Measurements from ENCODE around the gene ZMIZ1.

ZMIZ1 gene

DNA sequence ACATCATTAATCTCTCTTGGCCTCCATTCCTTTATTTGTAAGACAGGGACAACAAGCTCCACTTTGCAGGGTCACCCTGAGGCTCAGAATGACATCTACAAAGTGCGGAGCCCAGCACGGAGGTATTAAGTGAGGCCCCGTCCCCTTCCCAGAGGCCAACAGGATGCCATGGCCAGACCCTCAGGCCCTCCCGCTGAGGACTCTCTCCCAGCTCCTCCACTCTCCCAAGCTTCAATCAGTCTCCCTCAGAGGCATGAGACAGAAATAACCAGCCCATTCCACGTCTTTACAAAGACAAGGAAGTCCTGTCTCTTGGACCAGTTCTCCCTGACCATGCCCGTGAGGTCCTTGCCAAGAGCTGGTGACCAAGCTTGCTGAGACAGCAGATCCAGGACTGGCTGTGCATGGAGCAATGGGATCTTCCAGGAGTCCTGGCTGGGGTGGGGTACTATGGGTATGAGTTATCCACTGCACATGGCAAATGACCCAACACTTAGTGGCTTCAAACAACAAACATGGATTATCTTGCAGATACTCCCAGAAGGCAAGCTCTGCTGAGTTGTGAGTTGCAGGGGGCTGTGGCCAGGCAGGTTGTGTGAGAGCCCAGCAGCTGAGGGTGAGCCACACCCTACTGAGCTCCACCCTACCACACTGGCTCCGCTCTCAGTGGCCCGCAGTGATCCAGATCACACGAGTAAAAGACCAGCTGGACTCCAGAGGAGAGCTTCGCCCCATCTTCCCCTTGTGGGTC, 274.2 kb downstream of the ZMIZ1 start:
- DNase-seq (ENCODE audit: insufficient read length, low spot score), result no peak
- no peak for FAIRE-seq

DNA sequence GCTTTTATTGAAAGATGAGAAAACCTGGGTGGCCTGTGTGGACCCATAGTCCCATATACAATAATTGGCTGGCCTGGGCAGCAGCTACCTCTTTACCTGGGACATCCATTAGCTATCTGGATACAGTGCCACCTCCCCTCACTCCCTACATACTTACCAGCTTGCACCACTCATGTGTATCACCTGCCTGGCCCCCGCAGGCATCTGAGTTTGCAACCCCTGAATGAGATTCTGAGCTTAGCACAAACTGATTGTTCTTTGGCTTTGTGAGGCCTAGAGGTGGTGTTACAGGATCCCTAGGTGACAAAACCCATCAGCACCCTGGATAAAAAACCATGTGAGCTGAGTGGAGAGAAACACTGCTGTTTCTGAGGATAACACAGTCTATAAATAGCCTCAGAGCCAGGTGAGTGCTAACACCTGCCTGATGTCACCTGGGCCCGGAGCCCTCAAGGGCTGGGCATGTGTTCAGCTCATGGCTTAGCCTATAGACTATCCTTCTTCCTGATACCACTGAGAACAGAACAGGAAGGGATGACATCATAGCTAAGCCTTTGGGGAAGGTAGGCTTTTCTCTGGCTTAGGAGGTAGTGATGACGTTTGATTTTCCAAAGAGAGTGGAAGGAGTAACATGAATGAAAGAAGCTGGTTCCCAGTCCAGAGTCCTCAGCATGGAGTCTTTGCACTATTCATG, 275.9 kb downstream of the ZMIZ1 start:
- FAIRE-seq (no peak), DNase-seq (ENCODE audit: insufficient read length, low spot score) (no peak)

DNA sequence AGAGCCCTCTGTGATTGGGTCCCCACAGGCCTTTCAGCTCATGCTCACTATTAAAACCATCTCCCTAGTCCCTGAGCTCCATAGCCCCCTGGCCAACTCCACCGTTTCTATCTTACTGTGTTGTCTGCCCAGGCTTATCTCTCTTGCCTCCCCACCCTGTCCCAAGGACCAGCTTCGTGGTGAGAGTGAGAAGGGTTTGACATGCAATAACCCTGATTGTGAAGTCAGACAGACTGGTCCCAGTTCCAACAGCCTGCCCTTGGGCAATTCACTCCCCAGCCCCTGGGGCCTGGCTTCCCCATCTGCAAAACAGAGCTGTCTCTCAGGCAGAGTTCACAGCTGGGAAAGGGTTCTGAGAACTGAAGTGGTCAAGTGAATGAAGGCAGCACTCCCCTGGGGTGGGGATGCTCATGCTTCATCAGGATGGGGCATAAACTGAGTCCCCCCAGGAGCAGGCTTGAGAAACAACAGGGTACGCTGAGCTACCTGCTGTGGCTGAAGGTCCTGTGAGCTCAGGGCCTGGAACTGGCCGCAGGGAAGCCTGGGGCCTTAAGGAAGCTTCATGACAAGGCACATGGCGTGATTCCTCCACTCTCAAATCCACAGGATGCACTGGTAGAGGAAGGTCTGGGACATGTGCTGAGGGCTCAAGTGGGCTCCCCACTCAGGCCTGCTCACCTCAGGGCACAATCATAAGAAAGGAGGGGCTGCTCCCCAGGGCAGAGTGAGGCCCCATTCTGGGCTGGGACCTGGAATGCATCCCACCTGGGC, 276.7 kb downstream of the ZMIZ1 start:
- no peak for DNase-seq (ENCODE audit: insufficient read length, low spot score)
- no peak for FAIRE-seq

DNA sequence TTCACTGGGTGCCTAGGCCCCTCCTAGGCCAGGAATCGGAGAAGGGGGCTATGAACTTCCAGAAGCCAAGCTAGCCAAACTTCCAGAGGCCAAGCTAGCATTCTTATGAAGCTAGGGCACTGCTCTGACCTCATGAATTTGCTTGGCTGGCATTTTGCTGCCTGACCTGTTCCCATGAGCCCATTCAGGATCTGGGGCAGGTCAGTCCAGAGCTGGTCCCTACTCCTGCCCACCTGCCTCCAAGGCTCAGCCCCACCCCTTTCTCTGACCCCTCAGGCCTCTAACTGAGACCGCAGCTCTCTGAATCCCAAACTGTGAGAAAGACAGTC, 277.2 kb downstream of the ZMIZ1 start:
- no peak for DNase-seq (ENCODE audit: insufficient read length, low spot score)
- no peak for FAIRE-seq

DNA sequence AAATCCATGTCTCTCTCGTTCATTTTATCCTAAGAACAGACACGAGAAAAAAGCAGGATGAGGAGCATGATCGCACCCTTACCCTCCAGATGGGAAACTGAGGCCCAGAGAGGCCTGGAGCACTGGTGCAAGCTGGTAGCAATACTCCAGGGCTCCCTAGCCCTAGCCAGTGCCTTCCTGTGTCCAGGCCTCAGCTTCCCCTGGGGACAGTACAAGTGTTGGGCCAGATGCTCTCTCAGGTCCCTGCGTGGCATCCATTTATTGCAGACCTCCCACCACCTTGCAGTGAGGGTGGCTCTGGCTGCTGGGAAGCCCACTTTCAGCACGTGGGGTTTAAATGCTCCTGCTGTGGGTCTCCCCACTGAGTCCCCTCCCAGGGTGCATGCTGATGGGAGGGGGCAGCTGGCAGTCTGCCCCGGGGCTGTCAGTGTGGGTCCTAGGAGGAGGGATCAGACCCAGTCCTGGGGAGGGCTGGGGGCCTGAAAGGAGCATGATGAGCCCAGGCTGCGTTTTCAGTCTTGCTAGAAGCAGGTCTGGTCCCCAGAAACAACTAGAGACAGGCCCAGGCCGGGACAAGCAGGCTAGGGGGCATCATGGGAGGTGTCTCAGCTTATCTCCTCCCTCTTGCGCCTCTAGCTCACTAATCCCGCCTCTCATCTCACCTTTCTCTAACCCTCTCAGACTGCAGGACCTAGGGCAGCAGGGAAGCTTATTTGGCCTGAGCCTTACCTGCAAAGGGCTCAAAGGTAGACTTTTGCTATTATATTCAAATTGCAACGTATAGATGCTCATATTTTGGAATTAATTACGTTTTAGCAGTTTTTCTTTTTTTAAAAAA, 277.8 kb downstream of the ZMIZ1 start:
- FAIRE-seq, result no peak
- no peak for DNase-seq (ENCODE audit: insufficient read length, low spot score)

DNA sequence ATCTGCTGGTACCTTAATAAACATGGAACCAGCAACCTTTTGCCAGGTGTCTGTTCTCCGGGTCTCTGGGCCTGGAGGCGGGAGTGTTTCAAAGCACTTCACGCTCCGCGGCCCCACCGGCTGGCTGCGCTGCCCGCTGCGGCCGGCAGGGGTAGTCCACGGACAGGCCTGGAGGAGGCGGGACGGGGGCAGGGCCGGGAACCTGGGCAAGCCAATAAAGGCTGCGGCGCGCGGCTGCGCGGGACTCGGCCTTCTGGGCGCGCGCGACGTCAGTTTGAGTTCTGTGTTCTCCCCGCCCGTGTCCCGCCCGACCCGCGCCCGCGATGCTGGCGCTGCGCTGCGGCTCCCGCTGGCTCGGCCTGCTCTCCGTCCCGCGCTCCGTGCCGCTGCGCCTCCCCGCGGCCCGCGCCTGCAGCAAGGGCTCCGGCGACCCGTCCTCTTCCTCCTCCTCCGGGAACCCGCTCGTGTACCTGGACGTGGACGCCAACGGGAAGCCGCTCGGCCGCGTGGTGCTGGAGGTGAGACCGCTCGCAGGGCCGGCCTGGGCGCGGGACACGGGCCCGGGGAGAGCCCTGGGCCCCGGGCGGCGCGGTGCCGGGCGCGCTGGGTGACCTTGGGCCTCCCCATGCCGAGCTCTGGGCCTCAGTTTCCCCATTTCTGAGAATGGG, 278.6 kb downstream of the ZMIZ1 start, which contains the start of gene PPIF:
PPIF (plus strand) TSS at position 244 of the 668 bp plus-strand sequence; CDS start at position 324, 80 bp downstream.
- FAIRE-seq (peak; percentile 69), DNase-seq (ENCODE audit: insufficient read length, low spot score) (peak; percentile 90)

DNA sequence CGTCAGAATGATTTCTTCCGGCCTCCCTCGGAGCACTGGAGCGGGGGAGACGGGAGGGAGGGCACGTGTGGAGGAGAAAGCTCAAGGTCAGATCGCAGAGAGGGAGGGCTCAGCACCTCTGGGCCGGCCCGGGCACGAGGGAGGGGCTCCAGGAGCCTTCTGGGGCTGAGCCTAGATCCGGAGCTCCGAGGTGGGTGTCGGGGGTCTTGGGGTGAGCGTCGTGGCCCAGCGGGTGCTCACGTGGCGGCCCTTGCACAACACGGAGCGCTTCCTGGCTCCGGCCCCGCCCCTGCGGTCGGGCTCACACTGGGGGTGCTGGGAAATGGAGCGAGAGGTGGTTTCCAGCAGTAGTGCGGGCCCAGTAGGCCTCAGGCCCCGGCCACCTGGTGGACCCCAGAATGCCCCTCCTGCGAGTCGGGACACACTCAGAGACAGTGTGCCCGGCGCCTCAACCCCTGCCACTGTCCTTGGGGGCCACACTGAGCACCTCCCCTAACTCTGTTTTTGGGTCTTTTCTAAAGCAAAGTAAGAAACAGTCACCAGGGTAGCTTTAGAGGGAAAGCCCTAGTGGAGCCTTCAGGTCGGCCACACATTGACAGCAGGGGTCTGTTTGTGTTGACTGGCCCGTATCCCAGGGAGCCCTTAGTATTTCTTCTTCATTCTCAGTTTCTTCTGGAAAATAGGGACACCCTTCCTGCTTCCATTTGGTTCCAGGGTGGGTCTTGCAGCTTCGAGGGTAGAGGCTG, 279.3 kb downstream of the ZMIZ1 start:
- DNase-seq (ENCODE audit: insufficient read length, low spot score), result peak; percentile 66
- no peak for FAIRE-seq

DNA sequence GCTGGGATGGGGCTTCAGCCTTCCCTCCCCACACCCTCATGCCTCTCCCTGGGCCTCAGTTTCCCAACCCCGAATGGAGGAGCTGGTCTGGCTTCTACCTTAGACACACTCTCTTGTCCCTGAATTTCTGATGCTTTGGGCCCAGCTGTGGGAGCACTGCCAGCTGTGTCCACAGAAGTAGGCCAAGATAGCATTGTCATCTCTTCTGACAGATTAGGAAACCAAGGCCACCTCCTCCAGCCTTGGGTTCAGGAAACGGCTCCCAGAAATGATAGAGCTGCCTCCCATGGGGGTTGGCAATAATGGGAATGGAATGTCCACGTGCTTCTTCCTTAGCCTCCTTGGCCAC, 279.8 kb downstream of the ZMIZ1 start:
- FAIRE-seq (no peak), DNase-seq (ENCODE audit: insufficient read length, low spot score) (no peak)

DNA sequence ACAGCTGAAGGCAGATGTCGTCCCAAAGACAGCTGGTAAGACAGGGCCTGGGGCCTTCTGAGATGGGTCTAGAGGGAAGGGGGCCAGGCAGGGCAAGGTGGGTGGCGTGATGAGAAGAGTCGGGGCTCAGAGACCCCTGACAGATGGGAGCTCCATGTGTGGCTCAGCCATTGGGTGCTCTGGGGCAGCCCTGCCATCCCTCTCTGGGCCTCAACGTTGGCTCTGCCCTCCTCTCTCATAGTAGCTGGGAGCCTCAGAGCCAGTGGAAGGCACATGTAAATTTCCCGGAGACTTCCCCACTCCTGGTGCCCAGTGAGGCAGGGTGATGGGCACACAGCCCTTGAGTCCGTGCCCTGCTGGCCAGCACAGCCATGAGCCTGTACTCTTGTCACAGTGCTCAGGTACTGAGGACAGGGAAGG, 280.3 kb downstream of the ZMIZ1 start:
- DNase-seq (ENCODE audit: insufficient read length, low spot score) (no peak), FAIRE-seq (no peak)

DNA sequence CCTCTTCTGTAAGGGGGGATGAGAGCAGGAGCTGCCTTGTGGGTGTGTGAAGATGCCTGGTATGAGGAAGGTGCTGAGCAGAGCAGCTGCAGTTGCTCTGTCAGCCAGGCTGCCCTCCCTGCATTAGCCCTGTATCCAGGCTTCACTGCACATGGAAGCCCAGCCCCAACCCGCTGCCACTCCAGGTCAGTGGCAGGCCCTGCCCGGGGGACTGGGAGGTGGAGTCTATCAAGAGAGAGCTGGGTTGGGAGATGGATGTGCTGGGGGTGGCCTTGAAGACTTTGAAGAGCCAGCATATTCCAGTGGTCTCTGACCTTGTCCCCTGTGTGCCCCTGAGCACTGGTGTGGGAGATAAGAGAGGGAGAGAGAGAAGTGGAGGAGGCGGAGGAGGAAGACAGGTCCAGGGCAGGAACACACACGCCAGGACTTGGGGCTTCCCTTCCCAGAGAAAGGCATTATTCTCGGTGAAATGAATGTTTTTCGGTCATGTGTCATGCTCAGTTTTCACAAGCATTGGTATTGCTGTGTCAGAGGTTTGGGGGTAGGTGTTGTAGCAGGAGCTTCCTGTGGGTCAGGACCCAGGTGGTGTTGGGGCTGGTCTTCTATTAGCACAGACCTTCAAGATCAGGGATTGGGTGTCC, 281.1 kb downstream of the ZMIZ1 start:
- no peak for FAIRE-seq

DNA sequence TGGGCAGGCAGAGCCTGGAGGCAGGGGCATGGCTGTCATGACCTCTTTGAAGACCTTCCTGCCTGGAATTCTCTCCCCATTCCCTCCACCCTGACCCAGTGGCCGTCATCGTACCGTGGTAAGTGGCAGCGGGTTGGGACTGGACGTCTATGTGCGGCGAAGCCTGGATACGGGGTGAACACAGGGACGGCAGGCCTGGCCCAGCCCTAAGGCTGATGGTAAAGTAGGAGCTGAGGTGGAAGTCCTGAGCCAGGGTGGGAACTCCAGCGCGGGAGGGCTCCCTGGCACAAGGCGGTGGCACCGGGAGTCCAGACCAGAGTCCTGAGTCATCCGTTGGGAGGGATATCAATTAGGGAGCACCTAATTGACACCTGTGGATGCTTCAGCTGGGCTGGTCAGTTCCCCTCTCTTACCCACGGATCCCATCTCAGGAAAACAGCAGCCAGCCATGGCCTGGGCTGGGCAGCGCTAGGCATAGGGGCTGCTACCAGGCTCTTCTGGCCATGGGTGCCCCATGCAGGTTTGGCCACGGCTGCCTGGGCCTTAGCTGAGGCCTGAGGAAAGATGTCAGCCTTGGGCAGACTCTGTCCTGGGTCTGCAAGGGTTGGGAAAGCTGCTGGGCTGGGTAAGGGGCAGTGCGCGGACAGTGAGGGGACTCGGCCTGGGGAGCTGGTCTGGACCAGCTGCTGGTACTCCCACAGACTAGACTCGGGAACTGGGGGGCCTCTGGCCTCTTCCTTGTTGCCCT, 281.8 kb downstream of the ZMIZ1 start:
- DNase-seq (ENCODE audit: insufficient read length, low spot score) (no peak), FAIRE-seq (no peak)

More for the DNA sequence above, 281.1 kb downstream of the ZMIZ1 start:
- DNase-seq (ENCODE audit: insufficient read length, low spot score), result no peak

DNA sequence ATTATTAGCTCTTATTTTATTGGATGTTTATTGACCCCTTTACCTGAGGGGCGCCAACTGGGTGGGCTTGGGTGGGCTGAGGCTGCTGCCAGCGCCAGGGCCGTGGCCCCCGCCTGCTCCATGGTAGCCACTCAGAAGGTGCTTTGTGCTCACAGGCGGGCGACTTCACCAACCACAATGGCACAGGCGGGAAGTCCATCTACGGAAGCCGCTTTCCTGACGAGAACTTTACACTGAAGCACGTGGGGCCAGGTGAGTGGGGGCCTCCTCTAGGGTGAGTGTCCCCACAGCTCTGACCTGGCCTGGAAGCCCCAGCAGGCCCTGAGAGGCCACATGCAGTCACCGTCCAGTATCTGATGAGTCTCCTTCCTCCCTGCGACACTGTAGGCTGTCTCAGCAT, 282.6 kb downstream of the ZMIZ1 start:
- FAIRE-seq (no peak), DNase-seq (ENCODE audit: insufficient read length, low spot score) (no peak)

DNA sequence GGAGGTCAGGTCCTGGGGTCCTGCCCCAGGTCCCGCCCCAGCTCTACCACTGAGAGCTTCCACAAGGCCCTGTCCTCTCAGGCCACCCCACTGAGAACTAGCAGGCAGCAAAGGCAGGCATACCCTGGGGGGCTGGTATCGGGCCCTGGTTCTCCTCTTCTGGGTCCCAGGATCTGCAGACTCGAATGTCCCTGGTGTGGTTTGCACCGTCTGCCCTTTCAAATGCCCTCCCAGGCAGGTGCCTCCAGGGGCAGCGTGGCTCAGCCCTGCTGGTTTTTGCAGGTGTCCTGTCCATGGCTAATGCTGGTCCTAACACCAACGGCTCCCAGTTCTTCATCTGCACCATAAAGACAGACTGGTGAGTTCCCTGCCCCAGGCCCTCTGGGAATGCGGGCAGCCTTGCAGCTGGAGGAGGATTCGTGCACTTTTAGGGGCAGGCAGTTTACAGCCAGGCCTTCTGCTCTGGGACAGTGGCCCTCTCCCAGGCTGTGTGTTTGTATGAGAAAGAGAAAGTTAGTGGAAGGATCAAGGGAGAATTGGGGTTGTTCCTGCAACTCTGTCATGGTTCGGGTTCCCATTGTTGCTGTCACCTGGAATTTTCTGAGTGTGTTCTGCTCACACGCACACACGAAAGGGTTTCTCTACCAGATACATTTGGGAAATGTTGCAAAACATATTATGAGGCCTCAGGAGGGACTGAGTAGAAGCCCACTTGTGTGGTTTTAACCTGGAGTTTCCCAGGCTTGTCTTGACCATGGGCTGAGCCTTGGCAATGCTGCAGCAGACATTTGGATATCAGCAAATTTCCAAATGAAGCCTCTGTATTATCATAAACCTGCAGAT, 283.5 kb downstream of the ZMIZ1 start:
- no peak for DNase-seq (ENCODE audit: insufficient read length, low spot score)
- FAIRE-seq, result no peak

DNA sequence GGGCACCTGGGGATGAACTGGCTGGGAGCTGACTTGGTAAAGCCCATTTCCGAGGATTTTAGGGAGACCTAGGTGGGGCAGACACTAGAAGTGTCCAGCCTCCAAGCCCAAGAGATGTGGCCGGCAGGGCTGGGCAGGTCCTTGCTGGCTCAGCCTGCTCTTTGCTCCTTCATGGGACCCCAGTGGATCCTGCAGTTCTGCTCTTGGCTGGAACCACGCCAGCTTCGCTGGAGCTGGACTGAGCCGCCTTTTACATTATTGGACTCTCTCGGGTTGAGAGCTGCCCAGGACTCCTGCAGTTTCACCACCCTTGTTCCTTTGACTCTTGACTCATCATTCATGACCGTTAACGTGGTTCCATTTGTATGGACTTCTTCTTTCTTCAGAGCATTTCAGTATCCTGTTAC, 284.2 kb downstream of the ZMIZ1 start:
- no peak for DNase-seq (ENCODE audit: insufficient read length, low spot score)
- no peak for FAIRE-seq

DNA sequence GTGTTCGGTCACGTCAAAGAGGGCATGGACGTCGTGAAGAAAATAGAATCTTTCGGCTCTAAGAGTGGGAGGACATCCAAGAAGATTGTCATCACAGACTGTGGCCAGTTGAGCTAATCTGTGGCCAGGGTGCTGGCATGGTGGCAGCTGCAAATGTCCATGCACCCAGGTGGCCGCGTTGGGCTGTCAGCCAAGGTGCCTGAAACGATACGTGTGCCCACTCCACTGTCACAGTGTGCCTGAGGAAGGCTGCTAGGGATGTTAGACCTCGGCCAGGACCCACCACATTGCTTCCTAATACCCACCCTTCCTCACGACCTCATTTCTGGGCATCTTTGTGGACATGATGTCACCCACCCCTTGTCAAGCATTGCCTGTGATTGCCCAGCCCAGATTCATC, 285.0 kb downstream of the ZMIZ1 start:
- FAIRE-seq, result no peak
- DNase-seq (ENCODE audit: insufficient read length, low spot score), result no peak

DNA sequence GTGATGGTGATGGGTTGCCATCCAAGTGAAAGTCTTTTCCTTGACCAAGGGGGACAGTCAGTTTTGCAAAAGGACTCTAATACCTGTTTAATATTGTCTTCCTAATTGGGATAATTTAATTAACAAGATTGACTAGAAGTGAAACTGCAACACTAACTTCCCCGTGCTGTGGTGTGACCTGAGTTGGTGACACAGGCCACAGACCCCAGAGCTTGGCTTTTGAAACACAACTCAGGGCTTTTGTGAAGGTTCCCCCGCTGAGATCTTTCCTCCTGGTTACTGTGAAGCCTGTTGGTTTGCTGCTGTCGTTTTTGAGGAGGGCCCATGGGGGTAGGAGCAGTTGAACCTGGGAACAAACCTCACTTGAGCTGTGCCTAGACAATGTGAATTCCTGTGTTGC, 285.4 kb downstream of the ZMIZ1 start:
- no peak for FAIRE-seq
- DNase-seq (ENCODE audit: insufficient read length, low spot score), result no peak

DNA sequence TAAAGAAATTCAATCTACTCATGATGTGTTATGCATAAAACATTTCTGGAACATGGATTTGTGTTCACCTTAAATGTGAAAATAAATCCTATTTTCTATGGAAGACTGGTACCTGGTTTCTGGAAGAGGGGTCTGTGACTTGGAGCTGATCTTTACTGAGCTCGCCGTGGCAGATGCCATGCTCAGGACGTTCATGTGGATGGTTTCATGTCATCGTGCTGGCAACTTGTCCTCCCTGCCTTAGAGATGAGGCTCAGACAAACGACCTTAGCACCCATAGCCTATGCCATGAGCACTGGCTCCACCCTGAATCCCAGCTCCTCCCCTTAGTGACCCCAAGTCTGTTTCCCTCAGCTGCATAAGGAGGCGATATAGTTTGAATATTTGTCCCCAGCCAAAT, 285.8 kb downstream of the ZMIZ1 start:
- no peak for DNase-seq (ENCODE audit: insufficient read length, low spot score)
- FAIRE-seq, result no peak

All from HTR-8/SVneo (cell line).